GM19328 (cell line): ENCODE results near the gene IFI27L2.
"Not testable (repeated sequence)": the region's sequence is repeated elsewhere in the genome, so short reads cannot be mapped to it uniquely, and the experiment has no call there.

Experiments used
- ATAC-seq: cut with Tn5 transposase; IDR thresholded peaks from one replicate; pipeline ENCODE4 v1.9.1; 2021; ENCODE audit warnings: mild to moderate bottlenecking, moderate library complexity; ENCODE audit not compliant: unreplicated experiment

IFI27L2 gene, protein sequence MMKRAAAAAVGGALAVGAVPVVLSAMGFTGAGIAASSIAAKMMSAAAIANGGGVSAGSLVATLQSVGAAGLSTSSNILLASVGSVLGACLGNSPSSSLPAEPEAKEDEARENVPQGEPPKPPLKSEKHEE

DNA sequence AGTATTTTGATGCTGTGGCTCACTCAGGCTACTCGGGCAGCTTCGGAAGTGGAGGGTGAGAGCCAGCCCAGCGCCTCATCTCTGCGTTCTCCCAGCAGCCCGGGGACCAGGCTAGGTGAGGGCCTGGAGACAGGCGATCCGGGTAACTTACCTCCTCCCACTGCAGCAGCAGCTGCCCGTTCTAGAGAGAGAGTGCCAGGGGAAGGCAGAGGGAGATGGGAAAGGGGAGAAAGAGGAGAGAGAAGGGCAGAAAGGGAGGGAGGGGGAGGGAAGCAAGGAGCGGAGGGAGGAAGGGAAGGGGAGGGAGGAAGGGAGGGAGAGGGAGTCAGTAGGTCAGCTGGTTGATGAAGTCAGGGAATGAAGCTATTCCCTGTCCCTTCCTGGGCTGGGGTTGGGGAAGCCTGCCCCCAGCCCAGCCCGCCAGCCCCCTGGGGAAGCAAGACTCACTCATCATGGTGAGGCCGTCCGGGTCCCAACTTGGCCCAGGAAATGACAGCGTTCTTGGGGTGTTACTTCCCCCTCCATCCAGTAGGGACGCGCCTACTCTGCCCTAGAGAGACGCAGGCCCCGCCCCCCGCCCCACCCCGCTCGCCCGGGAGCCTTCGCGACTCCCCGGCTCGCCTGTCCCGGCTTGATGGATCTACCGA is at the start of gene IFI27L2:
Gene IFI27L2, minus strand, starts transcription at position 494 of the 647 bp plus-strand sequence. Its CDS starts 40 bp downstream, at position 454.
- ATAC-seq = peak; percentile 88

DNA sequence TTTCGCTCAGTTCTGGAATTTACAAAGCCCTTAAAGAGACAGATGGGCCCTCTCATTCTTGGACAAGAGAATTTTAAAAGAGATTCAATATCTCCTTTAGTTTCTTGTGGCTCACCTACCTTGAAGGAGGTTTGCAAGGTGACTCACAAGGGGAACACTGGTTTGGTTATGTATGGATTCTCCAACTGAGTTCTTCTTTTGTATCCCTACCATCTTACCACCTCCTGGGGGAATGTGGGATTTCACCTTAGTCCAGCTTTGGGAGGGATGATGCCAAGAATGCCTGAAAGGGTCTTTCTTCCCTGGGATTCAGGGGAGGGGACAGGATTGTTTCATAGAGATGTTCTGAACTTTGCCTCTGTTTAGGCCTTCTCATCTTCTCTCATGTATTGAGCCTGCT is 48.4 kb upstream of the IFI27L2 start:
- no peak for ATAC-seq

DNA sequence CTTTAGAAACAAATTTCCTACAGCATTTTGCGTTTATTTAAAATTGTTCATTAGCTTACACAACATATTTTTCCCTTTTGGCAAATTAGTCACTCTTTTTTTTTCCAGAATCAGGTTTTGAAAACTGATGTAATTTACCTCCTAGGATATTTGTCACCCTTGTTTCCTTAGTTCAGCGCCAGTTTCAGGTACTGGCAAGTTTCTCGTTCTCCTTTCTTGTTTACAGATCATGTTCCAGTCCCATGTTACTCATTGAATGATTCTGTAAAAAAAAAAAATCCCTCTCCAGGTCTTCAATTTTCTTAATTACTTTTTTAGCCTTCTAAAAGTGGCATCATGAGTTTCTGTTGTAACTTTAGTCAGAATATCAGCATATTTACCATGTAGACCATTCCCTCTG is 47.4 kb upstream of the IFI27L2 start:
- no peak for ATAC-seq

DNA sequence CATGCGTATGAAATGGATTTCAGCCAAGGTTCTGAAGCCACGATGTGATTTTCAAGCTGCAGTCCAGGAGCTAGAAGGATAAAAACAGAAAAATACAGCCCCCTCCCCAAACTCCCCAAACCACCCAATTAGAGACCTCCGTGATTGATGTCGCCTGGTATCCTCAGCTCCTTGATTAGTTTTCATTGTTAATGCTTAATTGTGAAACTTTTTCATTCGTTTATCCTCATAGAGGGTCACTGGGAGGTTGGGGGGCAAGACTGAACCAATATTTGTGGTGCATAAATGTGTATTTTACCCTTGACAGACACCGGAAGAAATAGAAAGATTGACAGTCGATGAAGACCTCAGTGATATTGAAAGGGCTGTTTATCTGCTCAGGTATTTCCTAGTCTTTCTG is 46.3 kb upstream of the IFI27L2 start:
- ATAC-seq = no peak

DNA sequence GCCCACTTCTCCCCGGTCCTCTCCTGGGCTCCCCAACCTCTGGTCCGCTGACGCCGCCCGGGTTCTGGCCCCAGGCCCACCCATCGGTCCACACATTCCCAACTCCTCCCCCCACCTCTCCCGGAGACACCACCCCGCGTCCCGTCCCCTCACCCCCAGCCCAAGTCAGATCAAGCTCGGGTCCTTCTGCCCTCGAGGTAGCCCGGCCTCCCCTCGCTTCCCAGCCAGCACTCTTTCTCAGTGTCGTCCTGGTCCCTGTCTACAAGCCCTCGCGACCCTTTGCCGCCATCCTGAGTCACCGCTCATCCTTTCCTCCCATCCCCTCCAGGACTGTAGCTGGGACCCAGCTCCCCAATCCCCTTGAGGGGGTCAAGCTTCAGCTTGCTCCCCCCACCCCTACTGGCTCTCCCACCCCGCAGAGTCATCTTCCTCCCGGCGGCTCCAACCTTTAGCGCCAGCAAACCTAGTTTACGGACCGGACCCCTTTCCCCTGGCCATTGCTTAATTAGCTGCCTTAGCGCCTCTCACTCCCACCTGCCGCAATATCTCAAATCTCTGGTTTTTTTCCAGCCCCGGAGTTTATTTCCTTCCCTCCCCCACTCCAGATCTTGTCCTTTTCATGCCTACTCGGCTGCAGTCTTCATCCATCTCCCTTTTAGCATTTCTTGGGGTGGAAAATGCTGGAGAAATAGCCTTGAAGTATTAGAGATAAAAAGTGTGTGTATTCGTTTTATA is 45.8 kb upstream of the IFI27L2 start:
- ATAC-seq = no peak

DNA sequence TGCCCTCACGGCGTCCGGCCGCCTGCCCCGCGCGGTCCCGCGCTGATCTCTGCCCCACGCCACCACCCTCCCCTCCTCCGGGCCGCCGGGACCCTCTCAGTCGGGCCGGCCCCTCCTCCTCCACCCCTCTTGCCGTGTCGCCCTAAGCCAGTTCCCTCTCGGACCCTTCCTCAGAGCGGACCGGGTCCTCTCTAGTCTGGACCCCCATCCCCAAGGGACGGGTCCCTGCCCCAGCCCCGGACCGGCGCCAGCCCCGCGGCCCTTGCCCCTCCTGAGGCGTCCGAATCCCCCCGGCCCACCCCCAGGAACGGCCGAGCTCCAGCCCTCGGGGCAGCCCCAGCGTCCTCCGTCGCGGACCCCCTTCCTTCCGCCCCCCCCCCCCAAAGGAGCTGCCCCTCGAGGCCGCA is 45.2 kb upstream of the IFI27L2 start:
- ATAC-seq = no peak

DNA sequence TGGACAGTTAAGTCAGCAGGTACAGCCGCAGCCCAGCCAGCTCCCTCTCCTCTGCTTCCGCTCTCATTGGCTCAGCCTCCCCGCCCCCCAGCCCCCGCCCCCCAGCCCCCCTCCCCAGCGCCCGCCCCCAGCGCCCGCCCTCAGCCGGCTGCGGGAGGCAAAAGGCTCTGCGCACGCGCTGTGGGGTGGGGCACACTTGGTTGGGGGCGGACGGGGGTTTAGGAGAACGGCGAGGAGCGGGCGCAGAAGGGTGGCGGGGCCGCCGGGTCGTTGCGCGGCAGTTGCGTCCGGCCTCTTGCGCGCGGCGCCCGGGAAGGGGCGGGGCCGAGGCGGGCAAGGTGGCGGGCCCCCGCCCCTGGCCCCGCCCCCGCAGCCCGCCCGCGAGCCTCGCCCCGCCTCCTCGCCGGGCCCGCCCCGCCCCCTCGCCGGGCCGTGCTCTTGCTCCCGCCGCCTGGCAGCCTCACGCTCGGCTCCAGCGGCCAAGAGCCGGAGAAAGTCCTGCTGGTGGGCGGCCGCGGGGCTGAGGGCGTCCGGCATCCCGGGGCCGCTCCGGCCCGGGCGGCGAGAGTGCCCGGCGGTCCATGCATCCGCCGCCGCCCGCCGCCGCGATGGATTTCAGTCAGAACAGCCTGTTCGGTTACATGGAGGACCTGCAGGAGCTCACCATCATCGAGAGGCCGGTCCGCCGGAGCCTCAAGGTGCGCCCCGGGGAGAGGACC is 44.6 kb upstream of the IFI27L2 start, which contains the start of gene PPP4R4:
Gene PPP4R4, plus strand, starts transcription at position 438 of the 719 bp plus-strand sequence. Its CDS starts 144 bp downstream, at position 582.
- ATAC-seq = peak; percentile 77

DNA sequence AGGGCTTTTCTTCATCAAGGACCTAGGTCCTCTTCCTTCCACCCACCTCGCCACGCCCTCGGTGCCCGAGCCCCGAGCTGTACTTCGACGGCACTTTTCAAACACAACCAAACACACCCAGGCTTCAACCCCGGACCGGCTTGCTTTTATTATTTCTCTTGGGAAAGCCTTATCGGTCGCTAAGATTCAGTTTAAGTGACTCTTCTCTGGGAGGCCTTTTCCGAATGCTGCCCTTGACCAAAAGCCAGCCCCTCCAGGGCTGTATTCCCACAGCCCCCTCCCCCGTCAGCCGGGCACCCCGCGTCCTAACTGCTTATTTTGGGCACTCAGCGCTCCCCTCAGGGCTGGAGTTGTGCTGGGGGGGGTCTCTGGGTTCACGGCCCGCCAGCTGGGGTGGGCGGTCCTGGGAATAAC is 44.1 kb upstream of the IFI27L2 start:
- ATAC-seq = no peak

DNA sequence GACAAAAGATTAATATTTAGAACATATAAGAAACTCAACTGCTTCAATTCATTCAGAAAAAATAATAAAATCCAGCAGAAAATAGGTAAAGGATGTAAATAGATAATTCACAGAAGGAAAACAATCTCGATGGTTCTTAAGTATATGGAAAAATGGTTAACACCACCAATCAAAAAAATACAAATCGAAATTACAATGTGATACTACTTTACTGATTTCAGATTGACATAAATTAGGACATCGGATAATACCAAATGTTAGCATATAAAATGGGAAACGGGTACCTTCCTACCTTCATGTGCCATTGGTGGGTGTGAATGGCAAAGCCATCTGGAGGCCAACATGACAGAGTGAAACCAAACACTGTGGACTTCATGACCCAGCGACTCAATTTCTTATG is 43.1 kb upstream of the IFI27L2 start:
- no peak for ATAC-seq

DNA sequence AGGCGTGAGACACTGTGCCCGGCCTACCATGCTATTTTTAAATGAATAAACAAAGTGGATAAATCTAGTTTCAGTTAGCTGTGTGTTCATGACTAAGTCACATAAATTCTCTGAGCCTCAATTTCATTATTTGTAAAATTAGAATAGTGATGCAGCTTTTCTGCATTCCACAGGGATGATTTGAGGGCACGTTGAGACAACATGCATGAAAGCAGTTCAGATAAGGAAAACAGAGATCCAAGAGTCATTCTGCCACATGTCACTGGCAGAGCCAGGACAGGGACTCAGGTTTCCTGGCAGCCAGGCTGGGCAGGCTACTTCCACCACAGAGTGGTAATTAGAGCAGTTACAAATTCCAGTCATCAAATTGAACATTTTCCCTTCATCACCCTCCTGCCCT is 41.8 kb upstream of the IFI27L2 start:
- ATAC-seq = no peak

DNA sequence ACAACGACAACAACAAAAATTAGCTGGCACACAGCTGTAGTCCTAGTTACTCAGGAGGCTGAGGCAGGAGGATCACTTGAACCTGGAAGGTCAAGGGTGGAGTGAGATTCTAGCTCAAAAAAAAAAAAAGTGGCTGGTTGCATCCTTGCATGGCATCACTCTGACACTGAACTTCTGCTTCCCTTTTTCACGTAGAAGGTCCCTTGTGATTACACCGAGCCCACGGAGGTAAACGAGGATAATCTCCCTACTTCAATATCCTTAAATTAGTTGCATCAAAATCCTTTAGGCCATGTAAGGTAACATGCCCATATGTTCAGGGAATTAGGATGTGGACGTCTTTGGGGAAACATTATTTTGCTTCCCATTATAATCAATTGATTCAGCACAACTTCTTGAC is 40.7 kb upstream of the IFI27L2 start:
- ATAC-seq = no peak

DNA sequence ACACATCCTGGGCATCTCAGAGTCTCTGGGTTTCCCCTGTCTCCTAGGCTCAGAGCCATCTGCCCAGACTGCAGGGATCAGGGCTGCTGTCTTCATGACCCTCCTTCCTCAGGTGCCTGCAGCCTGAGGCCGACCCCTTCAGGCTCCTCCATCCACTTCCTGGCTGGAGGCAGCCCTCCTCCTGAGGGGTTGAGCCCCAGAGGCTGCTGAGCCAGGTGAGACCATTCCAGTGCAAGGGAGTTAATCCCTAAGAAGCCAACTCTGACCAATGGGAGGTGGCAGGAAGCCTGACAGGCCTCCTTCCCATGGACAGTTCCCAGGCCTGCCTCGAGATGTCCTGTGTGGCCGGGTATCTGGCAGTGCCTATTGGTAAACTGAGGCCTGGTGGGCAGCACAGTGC is 36.3 kb upstream of the IFI27L2 start:
- no peak for ATAC-seq

DNA sequence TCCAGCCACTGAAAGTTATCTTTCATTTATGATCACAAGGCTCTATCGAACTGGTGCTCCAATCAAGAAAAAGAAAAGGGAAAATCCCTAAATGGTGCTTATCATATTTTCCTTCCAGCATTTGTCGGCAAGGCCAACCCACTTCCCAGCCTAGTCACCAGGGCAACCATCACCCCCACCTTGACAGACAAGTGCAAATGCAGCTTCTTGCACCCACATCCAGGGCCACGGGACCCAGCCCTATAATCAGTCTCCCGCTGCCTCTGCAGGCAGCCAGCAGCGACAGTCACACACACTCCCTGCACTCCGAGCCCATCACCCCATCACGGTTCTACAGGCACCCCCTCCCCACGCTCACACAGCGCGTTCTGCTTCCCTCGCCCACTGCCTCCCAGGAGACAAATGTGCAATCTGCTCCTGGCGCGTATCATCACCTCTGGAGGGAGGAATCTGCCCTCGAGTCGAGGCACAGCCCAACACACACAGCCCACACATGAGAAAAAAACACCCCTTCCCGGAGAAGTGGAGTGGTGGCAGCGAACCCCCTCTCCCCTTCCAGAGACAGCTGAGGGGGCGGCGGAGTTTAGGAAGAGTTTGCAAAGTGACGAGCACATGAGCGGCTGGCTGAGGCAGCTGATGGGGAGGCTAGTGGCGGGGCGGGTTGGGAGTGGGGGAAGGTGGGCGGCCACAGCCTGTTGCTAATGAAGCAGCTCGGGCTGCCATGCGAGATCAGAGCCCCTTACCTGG is 35.5 kb upstream of the IFI27L2 start:
- ATAC-seq = no peak

DNA sequence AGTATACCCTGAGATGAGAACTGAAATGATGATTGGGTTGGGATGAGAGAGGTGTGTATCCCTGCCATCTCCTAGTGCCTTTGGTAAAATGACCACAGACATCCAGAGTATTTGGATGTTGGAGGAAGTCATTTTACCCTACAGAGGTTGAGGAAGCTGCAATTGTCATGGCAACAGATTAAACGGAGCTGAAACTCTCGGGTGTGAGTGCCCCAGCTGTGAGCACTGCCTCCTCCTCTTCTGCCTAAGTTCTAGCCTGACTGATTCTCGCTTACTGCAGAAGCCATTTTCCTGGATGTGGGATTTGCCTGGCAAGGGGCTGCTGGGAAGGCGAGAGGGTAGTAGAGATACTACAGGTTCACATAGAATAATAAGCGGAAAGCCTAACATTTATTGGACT is 34.4 kb upstream of the IFI27L2 start:
- no peak for ATAC-seq

DNA sequence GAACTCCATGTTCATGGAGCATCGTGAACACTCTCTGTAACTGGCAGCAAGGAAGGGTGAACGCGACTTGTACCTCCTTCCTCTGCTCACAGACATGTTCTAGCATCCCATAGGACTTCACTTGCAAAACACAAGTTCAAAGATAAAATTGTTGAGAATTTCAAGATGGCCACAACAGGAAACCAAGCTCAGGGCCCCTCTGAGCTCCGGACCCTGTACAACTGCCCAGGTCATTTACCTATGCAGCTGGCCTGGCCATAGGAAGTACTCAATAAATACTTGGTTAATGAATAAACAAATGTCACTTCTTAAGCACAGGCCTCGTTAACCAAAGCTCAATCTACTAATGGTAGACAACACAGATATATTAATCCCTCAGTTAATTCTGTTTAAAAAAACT is 33.1 kb upstream of the IFI27L2 start:
- no peak for ATAC-seq

DNA sequence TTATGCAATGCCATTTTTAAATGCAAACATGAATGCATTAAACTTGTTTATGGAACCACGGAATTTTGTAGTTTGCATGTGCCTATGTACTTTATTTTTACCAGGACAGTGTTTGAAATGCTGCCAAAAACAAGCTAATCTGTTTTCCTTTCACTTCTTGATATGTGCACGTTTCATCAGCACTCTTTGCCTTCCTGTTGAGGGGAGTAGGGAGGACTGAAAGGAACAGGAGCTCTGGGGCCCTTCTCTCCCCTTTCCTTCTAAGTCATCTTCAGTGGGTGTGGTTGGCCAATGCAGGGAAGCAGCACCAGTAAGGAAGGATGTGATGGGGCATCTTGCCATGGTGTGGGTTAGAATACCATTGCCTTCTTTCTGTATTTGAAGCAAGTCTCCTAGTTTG is 32.6 kb upstream of the IFI27L2 start:
- no peak for ATAC-seq

DNA sequence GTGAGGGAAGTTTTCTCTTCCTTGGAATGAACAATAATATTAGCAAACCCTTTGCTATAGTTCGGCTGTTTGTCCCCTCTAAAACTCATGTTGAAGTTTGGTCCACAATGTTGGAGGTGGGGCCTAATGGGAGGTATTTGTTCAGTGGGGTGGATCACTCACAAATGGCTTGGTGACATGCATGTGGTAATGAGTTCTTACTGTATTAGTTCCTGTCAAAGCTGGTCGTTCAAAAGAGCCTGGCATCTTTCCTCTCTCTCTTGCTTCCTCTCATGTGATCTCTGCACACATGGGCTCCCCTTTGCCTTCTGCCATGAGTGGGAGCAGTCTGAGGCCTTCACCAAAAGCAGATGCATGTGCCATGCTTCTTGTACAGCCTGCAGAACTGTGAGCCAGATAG is 31.7 kb upstream of the IFI27L2 start:
- ATAC-seq = no peak

DNA sequence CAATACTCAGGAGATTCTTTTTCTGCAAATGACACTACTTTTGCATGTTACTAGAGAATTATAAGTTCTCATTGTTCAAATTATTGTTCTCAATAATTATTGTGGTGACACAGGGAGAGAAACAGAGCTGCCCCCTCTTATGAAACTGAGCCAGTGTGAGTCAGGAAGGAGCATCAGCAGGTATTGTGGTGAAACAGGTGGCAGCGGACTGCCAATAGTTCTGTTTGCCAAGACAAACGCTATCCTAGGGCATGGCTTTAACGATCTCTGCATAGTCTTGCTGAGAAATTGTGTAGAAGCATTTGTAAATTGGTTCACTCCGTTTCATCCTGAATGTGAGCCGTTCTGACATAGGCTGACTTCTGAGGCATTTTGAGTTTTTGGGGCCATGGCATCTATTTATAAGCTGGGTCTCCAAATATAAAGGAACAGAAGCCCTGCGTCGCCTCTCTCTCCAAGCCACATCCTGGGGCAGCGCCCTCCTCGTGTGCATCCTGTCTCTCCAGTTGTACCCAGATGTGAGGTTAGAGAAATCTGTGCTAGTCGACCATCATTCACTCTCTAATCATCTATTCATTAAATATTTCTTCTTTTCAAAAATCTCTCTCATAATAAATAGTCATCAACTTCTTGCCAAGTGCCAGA is 29.0 kb upstream of the IFI27L2 start:
- ATAC-seq = no peak

DNA sequence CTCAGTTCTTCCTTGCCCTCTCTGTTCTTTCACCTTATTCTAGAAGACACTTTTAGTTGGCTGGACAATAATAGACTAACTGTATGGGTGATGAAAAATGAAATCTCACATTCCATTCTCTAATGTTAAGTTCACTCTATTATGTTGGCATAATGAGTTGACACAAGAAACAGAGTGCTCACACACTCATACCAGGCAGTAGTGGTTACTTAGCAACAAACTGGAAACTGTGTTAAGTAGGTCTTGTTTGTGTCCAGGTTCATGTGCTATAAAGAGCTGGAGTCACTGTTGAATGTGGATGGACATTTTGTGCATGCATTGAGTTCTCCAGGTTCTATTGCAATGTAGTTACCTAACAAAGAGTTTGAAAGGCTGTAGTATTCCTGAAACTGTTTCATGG is 27.8 kb upstream of the IFI27L2 start:
- no peak for ATAC-seq

DNA sequence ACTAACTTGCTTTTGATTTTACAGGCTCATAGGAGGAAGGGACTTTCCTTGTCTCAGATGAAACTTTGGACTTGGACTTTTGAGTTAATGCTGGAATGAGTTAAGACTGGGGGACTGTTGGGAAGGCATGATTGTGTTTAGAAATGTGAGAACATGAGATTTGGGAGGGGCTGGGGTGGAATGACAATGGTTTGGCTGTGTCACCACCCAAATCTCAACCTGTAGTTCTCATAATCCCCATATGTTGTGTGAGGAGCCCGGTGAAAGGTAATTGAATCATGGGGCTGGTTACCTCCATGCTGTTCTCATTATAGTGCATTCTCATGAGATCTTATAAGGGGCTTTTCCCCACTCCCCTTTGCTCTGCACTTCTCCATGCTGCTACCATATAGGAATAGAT is 26.7 kb upstream of the IFI27L2 start:
- ATAC-seq = not testable (repeated sequence)
